ENCODE measurements around the gene NRN1. TPM values are rescaled to one million over a fixed set of nuclear protein-coding genes. Genes with fewer than 3 reads are reported as not detected.

NRN1 gene
- total RNA-seq, 3 donors from 2014 or later, result 2.7 to 10.6 (median 3.6) TPM

DNA sequence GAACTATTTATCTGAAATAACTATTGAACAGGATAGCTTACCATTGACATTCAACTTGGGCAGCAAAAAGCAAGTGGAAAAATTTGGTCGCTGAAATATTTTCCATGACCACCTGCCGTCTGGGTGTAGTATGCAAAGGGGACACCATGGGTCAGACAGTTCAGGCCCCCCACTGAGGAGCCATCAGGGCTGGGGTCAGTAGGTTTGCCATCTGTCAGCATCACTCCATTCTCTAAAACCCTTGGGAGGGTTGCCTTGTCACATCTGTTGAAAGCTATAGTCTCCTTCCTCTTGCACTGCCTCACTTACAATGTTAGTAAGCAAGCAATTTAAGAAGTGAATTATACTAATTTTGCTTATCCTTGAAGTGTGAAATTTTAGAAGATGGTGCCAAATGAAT lies 44.9 kb downstream of the NRN1 start:
- ATAC-seq, result no peak

DNA sequence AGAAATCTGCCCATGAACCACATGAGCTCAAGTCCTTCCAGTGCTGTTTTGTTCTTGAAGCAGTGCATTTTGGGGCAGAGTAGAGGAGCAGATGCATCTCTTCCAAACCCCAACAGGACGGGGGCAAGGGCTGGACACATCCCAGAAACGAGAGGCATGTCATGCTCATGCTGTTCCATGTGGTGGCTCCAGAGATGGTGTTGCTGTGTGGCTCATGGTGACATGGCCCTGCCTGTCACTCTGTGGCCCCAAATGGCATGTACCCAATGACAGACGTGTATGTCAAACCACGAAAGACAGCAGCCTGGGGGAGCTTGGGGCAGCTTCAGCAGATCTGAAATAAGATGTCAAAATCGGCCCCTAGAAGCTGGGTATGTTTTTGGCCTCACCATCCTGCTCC lies 46.3 kb downstream of the NRN1 start:
- TF ChIP-seq, protein P1, sequence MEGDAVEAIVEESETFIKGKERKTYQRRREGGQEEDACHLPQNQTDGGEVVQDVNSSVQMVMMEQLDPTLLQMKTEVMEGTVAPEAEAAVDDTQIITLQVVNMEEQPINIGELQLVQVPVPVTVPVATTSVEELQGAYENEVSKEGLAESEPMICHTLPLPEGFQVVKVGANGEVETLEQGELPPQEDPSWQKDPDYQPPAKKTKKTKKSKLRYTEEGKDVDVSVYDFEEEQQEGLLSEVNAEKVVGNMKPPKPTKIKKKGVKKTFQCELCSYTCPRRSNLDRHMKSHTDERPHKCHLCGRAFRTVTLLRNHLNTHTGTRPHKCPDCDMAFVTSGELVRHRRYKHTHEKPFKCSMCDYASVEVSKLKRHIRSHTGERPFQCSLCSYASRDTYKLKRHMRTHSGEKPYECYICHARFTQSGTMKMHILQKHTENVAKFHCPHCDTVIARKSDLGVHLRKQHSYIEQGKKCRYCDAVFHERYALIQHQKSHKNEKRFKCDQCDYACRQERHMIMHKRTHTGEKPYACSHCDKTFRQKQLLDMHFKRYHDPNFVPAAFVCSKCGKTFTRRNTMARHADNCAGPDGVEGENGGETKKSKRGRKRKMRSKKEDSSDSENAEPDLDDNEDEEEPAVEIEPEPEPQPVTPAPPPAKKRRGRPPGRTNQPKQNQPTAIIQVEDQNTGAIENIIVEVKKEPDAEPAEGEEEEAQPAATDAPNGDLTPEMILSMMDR (IDR thresholded peaks at IDR 0.05), result no peak
- no peaks in the 10 kb centered on the region for H3K36me3 ChIP-seq (ENCODE audit: low read depth)
- H3K9me3 ChIP-seq, result no peaks in the 10 kb centered on the region
- DNase-seq (no peak), ATAC-seq (no peak)
- H3K4me3 ChIP-seq, result no peak overlapping the region
- H3K4me1 ChIP-seq (ENCODE audit: low read depth), result no peaks in the 10 kb centered on the region
- intact Hi-C loops (cut with DNase I, micrococcal nuclease), result no loop called here

More for the DNA sequence above, 44.9 kb downstream of the NRN1 start:
- TF ChIP-seq, protein P1 (IDR thresholded peaks at IDR 0.05), result no peak
- no peaks in the 10 kb centered on the region for H3K36me3 ChIP-seq (ENCODE audit: low read depth)
- H3K4me1 ChIP-seq (ENCODE audit: low read depth), result no peaks in the 10 kb centered on the region
- no peak for DNase-seq
- no peaks in the 10 kb centered on the region for H3K9me3 ChIP-seq
- no peak overlapping the region for H3K4me3 ChIP-seq
- intact Hi-C loops (cut with DNase I, micrococcal nuclease), result no loop called here

DNA sequence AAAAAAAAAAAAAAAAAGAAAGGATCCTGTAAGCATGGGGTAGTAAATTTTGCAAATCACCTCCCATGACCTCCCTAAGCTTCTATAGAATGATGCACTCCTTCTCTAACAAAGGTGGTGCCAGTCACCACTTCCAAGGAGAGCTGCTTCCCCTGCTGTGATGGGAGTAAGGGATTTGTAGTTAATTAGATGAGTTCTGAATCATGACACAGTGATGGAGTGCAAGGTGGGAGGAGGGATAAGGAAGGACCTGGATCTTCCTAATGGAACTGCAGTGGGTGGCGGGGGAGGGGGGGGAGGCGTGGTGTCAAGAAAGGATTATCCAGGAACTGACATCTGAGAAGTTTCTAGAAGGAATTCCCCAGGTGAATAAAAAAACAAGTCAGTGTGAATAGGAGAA lies 47.8 kb downstream of the NRN1 start:
- Histone ChIP-seq H3K36me3 (ENCODE audit: low read depth) (no peaks in the 10 kb centered on the region), H3K4me1 (ENCODE audit: low read depth) (no peaks in the 10 kb centered on the region), H3K9me3 (no peaks in the 10 kb centered on the region), H3K4me3 (no peak overlapping the region)
- ATAC-seq (no peak), DNase-seq (no peak)
- intact Hi-C loops (cut with DNase I, micrococcal nuclease), result no loop called here
- TF ChIP-seq, protein P1 (IDR thresholded peaks at IDR 0.05), result no peak

DNA sequence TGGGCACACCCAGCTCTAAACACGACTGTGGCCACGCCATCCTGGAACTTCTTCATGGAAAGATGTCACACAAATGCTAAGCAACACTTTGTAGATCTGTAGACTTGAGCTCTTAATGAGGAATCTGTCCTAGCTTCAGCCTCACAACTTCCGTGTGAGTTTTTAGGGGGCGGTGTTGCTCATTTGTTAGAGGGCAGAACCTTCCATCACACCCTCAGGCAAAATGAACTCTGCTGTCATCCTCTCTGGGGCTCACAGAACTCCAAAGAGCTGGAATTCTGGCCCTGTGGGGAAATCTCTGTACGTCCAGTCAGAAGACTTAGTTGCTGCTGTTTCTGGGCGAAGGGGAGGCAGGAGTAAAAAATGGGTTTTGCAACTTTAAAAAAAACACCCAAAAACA lies 49.8 kb downstream of the NRN1 start:
- Histone ChIP-seq H3K4me1 (ENCODE audit: low read depth) (no peaks in the 10 kb centered on the region), H3K9me3 (no peaks in the 10 kb centered on the region), H3K4me3 (no peak overlapping the region), H3K36me3 (ENCODE audit: low read depth) (no peaks in the 10 kb centered on the region)
- ATAC-seq (no peak), DNase-seq (no peak)
- TF ChIP-seq, protein P1 (IDR thresholded peaks at IDR 0.05), result no peak
- intact Hi-C loops (cut with DNase I, micrococcal nuclease), result no loop called here

DNA sequence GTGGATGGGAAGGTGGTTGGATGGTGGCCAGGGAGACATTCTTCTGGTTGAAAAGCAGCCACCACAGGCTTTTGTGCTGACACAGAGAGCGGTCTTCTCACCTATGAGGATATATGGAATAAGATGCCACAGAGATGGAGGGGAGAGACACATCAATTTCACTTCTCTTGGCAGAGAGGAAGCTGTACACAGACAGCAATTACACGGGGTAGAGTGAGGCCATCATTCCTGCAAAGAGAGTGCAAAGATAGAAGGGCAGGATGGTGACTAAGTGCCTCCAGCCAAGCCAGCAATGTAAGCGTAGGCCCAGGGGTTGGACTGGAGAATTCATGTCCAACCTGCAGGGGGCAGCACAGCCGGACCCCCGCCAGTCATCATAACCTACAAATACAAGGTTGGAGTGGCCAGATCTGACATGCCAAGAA lies 56.4 kb downstream of the NRN1 start:
- H3K4me1 ChIP-seq (ENCODE audit: low read depth), result no peaks in the 10 kb centered on the region
- H3K36me3 ChIP-seq (ENCODE audit: low read depth), result no peaks in the 10 kb centered on the region
- H3K9me3 ChIP-seq, result no peaks in the 10 kb centered on the region
- no peak overlapping the region for H3K4me3 ChIP-seq
- TF ChIP-seq, protein P1 (IDR thresholded peaks at IDR 0.05), result no peak
- DNase-seq (no peak), ATAC-seq (no peak)
- intact Hi-C loops (cut with DNase I, micrococcal nuclease), result no loop called here

Data from mucosa of descending colon (tissue), 3 donors.